ENCODE results near the gene TSHZ1.
A peak's percentile ranks its signal among the peaks of the same experiment; 100 is the strongest.
"Not testable (repeated sequence)": the region's sequence is repeated elsewhere in the genome, so short reads cannot be mapped to it uniquely, and the experiment has no call there.

The TSHZ1 gene

DNA sequence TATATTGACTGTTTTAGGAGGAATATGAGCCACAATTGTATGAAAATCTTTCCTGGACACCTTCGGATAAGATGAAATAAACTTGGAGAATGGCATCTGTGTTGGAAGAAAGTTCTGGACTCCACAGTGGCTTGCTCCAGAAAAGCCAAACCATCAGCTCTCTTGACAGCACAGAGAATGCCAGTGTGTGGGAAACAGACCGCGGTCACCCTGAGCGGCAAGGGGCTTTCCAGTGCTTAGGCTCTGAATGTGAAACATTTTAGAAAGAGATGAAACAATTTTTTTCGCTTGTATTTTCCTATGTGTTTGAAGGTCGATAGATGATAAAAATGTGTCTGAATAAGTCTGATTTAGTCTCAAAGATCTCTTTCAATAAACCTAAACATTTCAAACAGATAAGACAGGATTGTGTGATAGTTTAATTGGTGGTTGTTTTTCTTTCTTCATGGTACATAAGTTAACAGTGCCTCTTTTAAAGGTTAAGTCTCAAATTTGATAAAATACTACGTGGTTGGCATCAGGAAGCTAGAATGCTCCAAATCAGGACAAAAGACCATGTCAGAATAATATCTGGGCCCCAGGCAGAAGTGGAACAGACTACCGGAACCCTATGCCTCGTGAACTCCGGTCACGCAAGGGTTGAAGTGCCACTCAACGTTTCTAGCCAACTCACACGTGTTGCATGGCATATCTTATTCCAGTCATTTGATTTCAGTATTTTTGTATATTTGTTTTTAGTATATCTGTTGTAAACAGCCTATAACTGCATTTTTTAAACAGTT is 30.6 kb upstream of the TSHZ1 start:
- DNase-seq (ENCODE audit: low read depth) = no peak

DNA sequence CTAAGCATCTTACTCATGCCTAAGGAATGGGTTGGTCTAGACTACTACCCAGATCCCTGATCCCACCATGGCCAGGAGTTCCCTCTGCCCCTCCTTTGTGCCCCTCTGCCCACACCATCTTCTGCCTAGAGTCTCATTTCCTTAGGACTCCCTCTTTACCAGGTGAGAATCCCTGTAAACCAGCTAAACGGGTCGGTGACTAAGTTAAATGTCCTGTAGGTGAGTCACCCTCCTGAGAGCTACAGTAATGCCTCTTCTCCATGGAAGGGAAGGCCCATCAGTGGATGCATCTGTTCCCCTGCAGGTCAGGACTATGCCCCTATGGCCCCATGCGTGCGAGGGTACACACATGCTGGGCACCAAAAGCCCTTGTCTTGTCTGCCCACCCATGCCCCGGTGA is 27.1 kb upstream of the TSHZ1 start:
- peak; percentile 19 for DNase-seq (ENCODE audit: low read depth)

DNA sequence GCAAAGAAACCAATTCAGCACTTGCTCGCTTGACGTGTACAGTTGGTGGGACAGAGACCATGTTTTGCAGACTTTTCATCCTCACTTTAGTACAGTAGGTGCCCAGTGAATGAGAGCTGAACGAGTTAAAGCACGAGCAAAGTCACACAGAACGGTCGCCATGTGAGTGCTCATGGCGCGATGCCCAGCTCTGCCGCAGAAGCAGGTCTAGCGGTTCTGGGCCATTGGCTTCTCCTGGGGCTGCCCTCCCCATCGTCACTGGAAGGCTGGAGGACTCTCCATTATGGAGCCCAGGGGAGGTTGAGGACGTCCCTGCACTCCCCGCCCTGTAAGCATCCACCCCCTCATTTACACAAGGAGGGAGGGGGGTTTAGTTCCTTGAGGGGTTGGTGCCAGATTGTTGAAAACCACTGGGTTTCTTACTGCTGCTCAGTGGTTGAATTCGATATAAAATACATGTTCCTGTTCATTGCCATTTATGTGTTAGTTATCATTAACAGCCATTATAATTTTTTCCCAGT is 26.6 kb upstream of the TSHZ1 start:
- no peak for DNase-seq (ENCODE audit: low read depth)

DNA sequence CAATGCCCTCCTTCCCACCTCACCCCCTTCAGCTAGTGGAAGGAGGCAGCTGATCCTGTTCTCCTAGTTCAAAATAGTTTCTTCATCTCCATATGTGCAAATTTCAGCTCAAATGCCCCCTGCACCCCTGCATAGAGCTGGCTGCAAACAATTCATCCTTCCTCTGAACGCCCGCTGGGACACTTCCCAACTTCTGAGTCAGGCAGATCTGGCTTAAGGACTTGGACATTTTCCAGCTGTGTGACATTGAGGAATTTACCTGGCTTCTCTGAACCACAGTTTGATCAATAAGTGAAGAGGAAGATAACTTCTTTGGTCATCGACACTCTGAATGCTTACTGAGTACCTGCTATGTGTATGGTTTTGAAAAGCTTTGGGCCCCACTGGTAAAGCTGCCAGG is 25.1 kb upstream of the TSHZ1 start:
- DNase-seq (ENCODE audit: low read depth) = no peak

DNA sequence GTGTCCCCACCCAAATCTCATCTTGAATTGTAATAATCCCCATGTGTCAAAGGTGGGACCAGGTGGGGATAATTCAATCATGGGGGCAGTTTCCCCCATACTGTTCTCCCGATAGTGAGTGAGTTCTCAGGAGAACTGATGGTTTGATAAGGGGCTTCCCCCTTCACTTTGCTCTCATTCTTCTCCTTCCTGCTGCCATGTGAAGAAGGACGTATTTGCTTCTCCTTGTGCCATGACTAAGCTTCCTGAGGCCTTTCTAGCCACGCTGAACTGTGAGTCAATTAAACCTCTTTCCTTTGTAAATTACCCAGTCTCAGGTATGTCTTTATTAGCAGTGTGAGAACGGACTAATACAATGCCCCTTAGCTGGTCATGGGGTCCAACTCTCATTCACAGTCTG is 22.9 kb upstream of the TSHZ1 start:
- not testable (repeated sequence) for DNase-seq (ENCODE audit: low read depth)

DNA sequence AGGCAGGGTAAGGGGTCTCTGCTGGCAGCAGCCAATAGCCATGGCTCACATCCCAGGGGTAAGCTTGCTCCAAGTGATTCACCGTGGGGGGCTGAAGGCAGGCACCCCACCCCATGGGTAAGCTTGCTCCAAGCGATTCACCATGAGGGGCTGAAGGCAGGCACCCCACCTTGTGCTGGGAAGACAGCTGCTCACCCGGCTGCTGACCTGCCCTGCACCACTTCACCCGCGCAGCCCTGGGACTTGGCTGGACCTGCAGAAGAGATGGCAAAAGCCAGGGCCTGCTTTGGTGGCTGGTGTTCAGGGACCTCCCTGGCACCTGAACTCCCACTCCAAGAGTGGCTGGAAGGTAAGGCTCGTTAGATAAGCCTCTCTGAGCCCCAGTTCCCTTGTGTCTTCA is 20.9 kb upstream of the TSHZ1 start:
- no peak for DNase-seq (ENCODE audit: low read depth)

DNA sequence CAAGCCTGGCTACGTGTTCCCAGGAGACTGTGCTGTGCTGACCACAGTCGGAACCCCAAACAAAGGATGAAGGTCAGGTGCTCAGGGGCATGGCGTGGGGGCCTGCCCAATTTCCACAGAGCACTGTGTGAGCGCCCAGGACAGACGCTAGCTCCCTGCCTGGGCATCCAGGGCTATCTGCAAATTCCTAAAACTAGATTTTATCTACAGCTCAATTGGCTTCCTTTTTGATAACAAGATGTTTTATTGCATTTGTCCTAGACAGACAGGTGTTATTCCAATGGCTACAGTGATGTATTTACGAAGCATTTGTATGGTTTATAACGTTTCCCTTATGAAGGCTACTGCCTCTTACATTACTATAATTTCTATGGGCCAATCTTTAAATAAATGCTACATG is 17.7 kb upstream of the TSHZ1 start:
- no peak for DNase-seq (ENCODE audit: low read depth)

DNA sequence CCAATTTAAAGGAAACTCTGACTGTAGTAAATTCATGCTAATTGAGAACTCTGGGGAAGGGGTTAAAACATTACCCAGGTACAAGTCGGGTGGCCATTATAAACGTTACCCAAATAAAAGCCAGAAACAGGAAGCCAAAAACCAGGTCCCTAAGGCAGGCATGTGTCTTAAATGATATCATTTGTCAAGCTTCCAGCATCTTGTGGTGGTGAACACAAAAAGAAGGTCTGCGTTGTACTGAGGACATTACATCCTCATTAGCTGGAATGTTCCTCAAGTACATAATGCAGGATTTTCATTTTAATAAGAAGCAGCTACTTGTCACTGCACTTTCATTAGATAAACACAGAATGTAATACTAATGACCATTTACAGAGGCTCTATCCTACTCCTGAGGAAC is 12.6 kb upstream of the TSHZ1 start:
- DNase-seq (ENCODE audit: low read depth) = peak; percentile 78

DNA sequence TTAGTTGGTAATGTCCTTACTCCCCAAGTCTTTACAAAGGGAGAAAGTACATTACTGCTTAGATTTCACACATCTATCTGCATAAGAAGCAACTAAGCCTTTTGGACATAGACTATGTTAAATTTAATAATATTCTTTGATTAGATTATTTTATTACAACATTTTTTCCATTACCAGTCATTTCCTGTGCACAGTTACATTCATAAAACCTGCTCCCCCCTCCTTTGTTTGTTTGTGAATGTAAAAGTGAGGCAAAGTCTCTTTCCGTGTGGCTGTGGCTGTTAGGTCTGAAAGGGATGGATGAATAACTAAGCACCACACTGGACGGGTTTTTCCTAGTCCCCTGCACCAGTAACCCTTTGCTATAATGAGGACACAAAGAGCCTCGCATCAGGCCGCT is 11.3 kb upstream of the TSHZ1 start:
- peak; percentile 50 for DNase-seq (ENCODE audit: low read depth)

DNA sequence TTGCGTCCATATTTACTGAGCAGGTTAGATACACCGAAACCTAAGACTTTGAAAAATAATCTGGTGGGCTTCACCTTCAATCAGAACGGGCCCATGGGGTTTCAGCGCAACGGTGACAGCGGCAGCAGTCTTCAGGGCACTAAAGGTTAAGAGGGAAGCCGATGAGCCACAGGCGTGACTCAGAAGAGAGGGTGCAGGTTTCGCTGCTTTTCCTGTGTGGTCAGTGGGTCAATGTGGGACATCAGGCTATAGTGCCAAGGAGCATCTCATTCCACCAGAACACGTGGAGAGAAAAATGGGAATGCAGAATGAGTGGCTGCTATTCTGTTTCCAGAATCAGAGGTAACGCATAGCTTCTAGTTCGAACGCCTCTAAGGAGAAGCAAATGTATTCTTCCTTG is 10.5 kb upstream of the TSHZ1 start:
- DNase-seq (ENCODE audit: low read depth) = peak; percentile 82

DNA sequence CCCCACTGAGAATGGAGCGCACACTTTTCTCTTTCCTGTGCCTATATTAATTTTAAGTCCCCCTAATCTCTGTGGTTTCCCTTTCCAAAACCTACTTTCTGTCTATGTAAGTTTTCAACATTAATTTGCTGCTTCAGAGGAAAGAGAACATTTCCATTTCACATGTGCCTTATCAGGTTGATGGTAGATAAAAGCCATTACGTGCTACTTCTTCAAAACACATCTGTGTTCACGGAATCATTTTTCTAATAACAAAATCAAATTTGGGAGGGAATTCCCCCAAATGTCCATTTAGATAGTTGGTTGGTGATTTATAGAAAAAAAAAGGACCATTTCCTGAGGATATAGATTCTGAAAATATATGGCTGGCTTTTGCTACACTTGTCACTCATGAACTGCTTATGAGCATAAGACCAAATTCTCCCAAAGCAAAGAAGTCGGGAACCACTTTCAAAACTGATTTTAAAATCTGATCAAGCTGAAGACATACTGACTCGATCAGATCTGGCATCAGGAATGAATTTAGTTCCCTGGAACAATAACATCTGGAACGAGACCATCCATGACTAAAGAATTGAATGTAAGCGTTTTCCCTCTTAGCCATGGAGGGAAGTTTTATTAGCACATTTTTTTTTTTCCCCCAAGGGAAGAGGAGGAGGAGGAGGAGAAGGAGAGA is 9.9 kb upstream of the TSHZ1 start:
- peak; percentile 59 for DNase-seq (ENCODE audit: low read depth)

DNA sequence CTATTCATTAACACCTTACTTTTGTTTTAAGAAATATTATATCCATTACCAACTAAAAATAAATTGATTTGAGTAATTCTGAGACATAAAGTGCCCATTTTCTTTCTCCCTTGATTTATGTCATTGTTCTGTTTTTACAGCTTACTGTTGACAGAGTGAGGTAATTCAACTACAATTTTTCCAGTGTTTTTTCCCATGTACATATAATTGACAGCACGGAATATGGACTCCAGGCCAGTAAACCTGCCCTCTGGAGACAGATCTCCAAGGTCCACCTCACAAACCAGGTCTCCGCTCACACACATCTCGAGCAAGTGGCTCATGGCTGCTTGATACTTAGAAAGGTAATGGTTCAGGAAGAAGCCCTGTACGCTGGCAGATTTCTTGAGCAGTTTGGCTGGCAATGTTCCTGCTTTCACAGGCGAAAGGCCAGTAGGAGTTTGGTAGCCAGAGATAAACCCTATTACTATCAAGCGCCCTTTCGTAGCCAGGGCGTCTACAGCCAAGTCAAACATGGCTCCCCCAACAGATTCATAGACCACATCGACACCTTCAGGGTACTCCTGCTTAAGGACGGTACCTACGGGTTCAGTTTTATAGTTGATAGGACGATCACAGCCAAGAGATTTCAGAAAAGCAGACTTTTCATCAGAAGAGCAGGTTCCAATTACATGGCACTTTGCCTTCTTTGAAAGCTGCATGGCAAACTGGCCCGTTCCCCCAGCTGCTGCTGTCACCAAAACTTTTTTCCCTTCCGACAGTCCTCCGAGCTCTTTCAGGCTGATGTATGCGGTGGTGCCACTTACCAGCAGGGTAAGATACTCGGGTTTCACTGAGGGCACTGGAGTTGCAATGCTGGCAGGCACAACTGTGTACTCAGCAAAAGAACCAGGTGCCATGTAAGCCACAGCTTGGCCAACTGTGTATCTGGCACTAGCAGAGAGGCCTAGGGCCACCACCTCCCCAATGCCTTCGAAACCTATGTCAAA is 9.0 kb upstream of the TSHZ1 start:
- peak; percentile 48 for DNase-seq (ENCODE audit: low read depth)

DNA sequence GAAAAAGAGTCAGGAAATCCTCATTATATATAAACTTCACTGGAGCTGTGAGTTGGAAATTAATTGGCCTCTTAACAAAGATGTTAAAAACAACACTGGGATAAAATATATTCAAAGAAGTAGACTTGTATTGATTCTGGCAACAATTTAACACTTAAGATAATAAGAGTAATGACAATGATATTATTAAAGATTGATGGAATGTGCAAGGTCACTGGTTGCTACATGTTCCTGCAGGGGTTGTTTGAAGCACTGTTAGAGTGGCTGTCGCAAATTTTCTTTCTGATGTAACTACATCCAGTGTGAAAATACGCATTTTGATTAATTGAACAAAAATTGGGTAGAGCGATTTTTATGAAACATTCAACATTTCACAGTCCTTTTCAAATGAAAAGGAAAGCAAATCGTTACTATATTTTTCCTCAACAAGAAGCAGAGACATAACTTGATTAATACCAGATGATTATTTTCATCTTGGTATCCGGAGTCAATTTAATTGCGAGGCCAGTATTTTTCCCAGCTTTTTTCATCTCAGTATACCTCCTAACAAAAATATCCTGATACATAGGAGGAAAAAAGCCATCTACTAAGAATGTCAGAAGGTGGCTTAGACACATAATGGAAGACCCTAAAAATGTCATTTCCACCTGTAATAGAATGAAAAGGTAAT is 7.8 kb upstream of the TSHZ1 start:
- DNase-seq (ENCODE audit: low read depth) = peak; percentile 51

DNA sequence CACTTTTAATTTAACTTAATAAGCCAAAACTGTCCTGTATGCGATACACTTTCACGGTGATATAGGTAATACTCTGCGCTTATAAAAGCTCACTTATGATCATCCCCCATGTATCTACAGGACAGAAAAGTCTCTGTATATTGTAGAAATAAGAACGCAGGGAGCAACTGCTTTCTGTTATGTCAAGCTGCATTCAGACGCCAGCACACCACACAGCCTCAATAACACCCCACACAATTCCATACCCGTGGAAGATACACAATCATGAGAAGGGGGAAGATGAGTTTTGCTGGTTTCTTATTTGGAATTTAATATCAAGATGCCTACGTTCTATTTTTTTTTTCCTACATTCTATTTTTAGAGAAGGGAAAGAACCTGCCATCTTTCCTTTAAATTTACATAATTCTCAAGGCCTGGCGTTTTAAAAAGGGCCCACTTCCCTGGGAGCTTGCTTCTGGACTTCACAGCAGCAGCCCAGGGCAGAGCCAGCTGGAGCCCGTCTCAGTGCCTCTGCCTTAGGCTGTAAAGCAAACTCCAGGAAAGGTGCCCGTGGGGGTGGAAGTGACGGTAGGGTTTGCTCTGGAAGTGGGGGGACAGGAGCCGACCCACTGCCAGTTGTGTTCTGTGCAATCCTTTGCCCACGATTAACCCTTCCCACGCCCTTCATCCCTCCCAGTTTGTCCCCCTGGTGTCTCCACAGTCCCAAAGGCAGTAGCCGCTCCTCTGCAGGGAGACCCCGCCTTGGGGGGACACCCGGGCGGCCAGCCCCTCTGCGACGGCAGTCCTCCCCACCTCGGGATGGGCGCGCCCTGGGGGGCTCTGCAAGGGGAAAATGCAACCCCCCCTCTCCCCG is 7.0 kb upstream of the TSHZ1 start:
- peak; percentile 79 for DNase-seq (ENCODE audit: low read depth)

DNA sequence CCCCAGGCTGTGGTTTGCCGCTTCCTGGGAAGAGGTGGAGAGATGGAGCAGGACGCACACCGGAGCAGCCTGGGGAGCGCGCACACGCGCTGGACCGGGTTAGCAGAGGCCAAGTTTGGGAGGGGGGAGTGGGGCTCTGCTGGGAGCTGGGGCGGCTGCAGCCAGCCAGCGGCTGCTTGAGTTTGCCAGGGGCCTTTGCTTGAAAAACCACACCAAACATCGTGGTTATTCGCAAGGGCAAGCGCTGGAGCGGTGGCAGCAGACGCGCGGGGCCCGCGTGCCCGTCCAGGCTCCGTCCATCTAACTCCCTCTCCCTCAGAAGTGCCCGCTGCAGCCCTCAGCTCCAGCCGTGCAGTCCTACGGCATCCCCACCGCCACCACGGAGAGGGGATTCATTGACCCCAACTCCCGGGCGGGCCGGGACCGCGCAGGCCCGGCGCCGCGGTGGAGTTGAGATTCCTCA is 6.3 kb upstream of the TSHZ1 start:
- DNase-seq (ENCODE audit: low read depth) = peak; percentile 59

DNA sequence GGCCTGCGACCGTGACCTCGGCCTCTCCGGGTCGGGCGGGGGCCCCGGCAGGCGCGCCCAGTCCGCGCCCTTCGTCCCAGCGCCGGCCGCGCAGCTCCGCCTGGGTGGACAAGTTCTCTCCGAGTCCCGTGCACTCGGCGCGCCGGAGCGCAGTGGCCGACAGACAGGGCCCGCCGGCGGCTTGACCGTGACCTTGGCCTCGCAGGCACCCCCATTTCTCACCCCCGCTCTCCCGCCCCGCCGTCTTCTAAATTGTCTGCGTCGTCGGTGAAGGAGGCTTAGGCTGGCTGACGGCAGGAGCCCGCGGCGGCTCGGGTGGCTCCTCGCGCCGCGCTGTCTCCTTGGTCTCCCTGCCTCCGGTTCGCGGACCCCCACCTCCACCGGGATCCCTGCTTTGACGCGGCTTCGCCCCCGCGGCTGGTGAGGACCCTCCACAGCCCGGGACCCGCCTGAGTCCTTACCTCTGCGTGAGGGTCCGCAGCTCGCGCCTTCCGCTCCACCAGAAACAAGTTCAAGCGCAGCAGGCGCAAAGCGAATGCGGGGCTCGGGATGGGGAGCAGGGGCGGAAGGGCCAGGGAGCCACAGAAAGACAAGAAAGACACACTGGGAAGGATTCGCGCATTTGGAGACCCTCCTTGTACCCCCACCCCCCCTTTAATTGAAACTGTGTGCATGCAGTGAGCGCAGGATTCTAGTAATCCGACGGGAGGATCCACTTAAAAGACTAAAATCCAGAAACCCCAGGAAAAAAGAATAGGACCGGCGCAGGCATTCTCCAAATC is 5.7 kb upstream of the TSHZ1 start:
- DNase-seq (ENCODE audit: low read depth) = peak; percentile 46

DNA sequence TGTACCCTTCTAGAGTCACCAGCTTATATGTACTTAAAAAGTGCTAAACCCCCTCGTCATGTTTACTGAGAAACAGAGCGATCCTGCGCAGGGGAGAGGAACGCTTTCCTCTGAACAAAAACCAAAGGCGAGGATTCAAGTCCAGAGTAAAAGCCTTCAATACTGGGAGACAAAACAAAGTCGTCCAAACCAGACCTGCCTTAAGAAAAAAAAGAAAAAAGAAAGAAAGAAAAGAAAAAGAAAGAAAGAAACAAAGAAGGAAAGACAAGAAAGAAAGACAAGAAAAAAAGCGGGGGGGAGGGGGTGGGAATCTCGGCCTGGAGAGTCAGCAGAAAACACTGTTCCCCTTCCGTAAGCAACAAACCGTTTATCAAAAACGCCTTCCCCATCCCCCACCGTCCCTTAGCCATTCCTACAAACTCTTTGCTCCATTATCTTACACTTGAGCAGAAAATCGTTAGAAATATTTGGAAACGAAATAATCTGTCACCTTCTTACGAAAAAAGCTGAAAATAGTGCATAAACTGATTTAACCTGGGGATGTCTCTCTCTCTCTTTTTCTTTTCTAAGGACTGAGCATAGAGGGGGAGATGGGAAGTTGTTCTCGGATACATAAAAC is 5.0 kb upstream of the TSHZ1 start:
- DNase-seq (ENCODE audit: low read depth) = peak; percentile 63

DNA sequence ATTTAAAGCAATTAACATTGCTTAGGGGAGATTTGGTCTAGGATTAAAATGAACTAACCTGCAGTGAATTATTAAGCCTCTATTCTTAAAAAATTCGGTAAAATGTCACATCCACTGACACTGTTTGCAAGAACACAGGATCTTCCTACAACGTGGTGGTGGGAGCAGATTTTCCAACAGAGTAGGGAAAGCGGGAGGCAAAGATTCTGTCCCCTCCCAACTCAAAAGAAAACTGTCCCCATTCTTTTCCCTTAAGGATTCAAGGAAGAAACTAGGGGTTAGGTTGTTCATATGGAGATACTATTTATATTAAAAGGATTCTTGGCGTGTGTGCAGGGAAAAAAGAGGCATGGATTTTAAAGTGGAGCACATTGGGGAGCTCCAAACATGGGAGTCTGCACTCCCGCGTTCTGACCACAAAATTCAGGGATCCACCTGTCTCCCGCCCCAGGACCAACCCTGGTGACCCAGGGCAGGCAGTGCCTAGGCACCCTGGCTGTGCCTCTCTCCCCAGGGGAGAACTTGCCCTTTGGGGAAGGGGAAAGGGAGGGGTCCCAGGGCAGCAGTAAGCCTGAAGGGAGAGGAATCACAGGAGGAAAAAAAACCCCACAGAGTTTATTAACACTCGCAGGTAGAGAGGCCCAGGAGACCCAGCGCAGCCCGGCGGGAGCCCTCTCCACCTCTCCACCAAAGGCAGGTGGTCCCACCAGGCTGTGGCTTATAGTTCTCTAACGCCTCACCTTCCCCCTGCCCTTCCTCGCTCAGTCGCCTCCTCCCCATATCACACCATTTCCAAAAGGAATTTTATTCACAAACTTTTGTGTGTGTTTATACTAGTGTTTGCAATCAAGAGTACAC is 3.9 kb upstream of the TSHZ1 start:
- DNase-seq (ENCODE audit: low read depth) = peak; percentile 19

All from EH (cell line).